Measurements from ENCODE around the gene CEP152.
"Not testable (repeated sequence)": the region's sequence is repeated elsewhere in the genome, so short reads cannot be mapped to it uniquely, and the experiment has no call there.

Gene CEP152

DNA sequence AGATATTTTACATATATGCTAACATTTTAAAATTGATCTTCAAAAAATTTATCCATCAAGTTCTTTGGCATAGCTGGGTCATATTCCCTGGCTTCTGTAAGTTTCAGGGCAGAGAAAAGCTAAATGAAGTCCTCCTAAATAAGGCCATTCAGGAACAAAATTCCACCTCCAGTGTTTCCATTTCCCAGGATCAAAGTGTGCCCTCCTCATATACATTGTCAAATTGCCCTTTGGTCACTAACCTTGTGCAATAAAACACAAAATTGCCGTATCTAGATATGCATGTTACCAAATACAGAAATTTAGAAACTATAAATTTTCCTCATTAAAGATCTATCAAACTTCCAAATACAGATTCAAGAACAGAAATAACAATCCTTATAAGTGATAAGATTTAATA lies 10.6 kb downstream of the CEP152 start:
- no peak for TF ChIP-seq JUND (IDR thresholded peaks at IDR 0.05; ENCODE audit: low read depth)
- in situ Hi-C loops (cut with HindIII; ENCODE audit: low pct_unique_long_range_greater_than_20kb, low sequenced_read_pairs): no loop called here
- no peak for DNase-seq (ENCODE audit: low read depth in 1 of 2, low spot score in 1 of 2)

GRCh38 chr15:48798319-48798718 lies 12.6 kb downstream of the CEP152 start:
- TF ChIP-seq JUND (IDR thresholded peaks at IDR 0.05; ENCODE audit: low read depth): no peak
- in situ Hi-C loops (cut with HindIII; ENCODE audit: low pct_unique_long_range_greater_than_20kb, low sequenced_read_pairs): no loop called here
- DNase-seq (ENCODE audit: low read depth in 1 of 2, low spot score in 1 of 2): no peak

GRCh38 chr15:48796930-48797329 lies 13.9 kb downstream of the CEP152 start:
- in situ Hi-C loops (cut with HindIII; ENCODE audit: low pct_unique_long_range_greater_than_20kb, low sequenced_read_pairs): no loop called here
- no peak for TF ChIP-seq JUND (IDR thresholded peaks at IDR 0.05; ENCODE audit: low read depth)
- DNase-seq (ENCODE audit: low read depth in 1 of 2, low spot score in 1 of 2): no peak

DNA sequence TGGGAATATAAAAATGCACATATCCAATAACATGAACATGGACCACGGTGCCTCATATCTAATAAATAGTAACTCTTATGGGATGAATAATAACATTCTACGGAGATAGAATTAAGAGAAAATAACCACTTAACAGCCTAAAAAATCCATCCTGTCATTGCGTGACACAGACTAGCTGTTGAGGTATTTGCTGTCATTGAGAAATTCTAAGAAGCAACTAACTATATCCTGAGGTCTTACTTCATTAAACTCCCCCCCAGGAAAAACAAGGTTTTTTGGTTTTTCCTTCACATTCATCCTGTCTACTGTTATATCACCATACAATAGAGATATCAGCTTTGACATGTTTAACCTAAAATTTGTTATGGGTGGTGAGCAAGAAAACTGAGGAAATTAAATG lies 14.3 kb downstream of the CEP152 start:
- no peak for DNase-seq (ENCODE audit: low read depth in 1 of 2, low spot score in 1 of 2)
- TF ChIP-seq JUND (IDR thresholded peaks at IDR 0.05; ENCODE audit: low read depth): no peak
- in situ Hi-C loops (cut with HindIII; ENCODE audit: low pct_unique_long_range_greater_than_20kb, low sequenced_read_pairs): no loop called here

DNA sequence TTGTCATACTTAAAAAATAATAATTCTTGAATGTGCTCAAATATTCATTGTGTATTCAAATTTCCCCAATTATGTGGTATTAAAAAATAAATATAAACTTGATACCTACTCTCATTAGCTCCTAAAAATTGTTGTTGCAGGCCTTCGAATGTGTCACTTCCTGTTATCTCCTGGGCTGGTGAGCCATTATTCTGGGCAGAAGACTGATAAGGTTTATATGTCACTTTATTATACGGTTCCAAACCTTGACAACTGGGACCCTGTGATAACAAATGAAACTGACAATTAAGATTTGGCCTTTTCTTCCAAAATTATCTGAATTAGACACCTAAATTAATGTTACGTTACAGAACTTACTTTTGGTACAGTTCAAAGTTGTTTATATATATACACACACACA lies 15.0 kb downstream of the CEP152 start:
- in situ Hi-C loops (cut with HindIII; ENCODE audit: low pct_unique_long_range_greater_than_20kb, low sequenced_read_pairs): no loop called here
- TF ChIP-seq JUND (IDR thresholded peaks at IDR 0.05; ENCODE audit: low read depth): no peak

DNA sequence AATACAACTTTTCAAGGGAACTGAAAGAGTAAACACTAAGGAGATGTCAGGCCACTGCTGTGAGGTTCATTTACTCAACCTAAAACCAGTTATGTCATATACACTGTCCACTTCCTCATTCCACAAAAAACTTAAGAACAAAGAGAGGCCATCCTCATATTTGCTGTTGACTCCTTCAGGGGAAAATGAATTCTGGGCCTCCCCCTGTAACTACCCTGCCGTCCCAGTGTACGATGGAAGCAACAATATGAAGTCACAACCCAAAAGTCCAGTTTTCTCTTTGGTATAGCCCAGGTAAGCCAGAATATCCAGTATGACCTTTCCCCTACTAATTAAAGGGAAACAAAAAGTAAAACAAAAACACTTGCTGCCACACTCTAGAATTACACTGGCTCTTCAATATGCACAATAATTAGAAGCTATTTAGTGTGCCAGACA lies 16.2 kb downstream of the CEP152 start:
- peak; percentile 8 to 89 for DNase-seq (ENCODE audit: low read depth in 1 of 2, low spot score in 1 of 2)
- in situ Hi-C loops (cut with HindIII; ENCODE audit: low pct_unique_long_range_greater_than_20kb, low sequenced_read_pairs): no loop called here
- no peak for TF ChIP-seq JUND (IDR thresholded peaks at IDR 0.05; ENCODE audit: low read depth)

More for the DNA sequence above, 15.0 kb downstream of the CEP152 start:
- no peak for DNase-seq (ENCODE audit: low read depth in 1 of 2, low spot score in 1 of 2)

GRCh38 chr15:48792408-48792807 lies 18.5 kb downstream of the CEP152 start:
- no peak for TF ChIP-seq JUND (IDR thresholded peaks at IDR 0.05; ENCODE audit: low read depth)
- in situ Hi-C loops (cut with HindIII; ENCODE audit: low pct_unique_long_range_greater_than_20kb, low sequenced_read_pairs): no loop called here
- DNase-seq (ENCODE audit: low read depth in 1 of 2, low spot score in 1 of 2): peak in 1 of 2 experiments; percentile 35

DNA sequence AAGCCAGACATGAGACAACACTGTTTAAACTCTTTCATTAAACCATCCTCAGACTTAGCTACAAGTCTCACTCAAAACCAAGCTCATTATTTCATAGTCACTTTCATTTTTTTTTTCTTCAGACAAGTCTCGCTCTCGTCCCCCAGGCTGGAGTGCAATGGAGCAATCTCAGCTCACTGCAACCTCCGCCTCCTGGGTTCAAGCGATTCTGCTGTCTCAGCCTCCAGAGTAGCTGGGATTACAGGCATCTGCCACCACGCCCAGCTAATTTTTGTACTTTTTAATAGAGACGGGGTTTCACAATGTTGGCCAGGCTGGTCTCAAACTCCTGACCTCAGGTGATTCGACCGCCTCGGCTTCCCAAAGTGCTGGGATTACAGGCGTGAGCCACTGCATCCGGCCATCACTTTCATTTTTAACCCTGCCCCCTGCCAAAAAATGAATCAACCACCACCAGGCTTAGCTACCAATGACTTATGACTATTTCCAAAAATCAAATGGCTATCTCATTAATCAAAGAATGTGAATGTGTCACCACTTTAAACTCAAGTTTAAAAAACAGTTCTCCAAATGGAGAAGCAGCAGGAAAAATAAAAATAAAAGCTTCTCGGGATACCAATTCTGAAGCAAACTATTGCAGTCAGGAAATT lies 20.3 kb downstream of the CEP152 start:
- DNase-seq (ENCODE audit: low read depth in 1 of 2, low spot score in 1 of 2); in situ Hi-C loops (cut with HindIII; ENCODE audit: low pct_unique_long_range_greater_than_20kb, low sequenced_read_pairs): not testable (repeated sequence)

GRCh38 chr15:48785712-48786111 lies 25.2 kb downstream of the CEP152 start:
- no peak for TF ChIP-seq JUND (IDR thresholded peaks at IDR 0.05; ENCODE audit: low read depth)
- DNase-seq (ENCODE audit: low read depth in 1 of 2, low spot score in 1 of 2): no peak
- in situ Hi-C loops (cut with HindIII; ENCODE audit: low pct_unique_long_range_greater_than_20kb, low sequenced_read_pairs): no loop called here

- no peak for DNase-seq (ENCODE audit: low read depth in 1 of 2, low spot score in 1 of 2)
- TF ChIP-seq JUND (IDR thresholded peaks at IDR 0.05; ENCODE audit: low read depth): no peak
- in situ Hi-C loops (cut with HindIII; ENCODE audit: low pct_unique_long_range_greater_than_20kb, low sequenced_read_pairs): no loop called here
These were observed 25.7 kb downstream of the CEP152 start for GRCh38 chr15:48785195-48785594.

- no peak for TF ChIP-seq JUND (IDR thresholded peaks at IDR 0.05; ENCODE audit: low read depth)
- DNase-seq (ENCODE audit: low read depth in 1 of 2, low spot score in 1 of 2): no peak
- in situ Hi-C loops (cut with HindIII; ENCODE audit: low pct_unique_long_range_greater_than_20kb, low sequenced_read_pairs): no loop called here
These were observed 26.1 kb downstream of the CEP152 start for GRCh38 chr15:48784756-48785155.

- DNase-seq (ENCODE audit: low read depth in 1 of 2, low spot score in 1 of 2): no peak
- in situ Hi-C loops (cut with HindIII; ENCODE audit: low pct_unique_long_range_greater_than_20kb, low sequenced_read_pairs): no loop called here
- TF ChIP-seq JUND (IDR thresholded peaks at IDR 0.05; ENCODE audit: low read depth): no peak
These were observed 28.0 kb downstream of the CEP152 start for GRCh38 chr15:48782911-48783310.

DNA sequence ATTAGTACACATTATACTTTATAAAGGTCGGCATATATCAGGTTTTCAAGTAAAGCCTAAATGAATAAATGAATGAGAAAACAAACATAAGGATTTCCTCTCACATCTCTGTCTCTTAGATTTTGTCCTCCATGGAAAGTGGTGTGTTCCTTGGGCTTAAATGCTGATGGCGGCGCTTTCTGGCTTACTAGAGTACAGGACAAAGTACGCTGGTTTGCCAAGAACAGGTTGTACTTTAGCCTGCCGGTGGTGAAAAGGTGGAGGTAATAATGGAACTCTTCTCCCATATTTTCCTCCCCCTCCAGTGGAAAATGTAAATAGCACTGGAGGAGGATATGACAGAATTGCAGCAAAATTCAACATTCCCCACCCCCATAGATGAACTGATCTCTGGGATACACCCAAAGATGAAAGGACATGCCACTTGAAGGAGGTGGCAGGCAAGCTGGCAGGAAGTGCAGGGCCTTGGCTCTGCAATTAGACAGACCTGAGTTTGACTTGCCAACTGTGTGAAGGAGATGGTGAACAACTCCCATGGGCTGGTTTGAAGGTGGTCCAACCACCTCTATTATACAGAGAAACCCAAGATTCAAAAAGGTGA lies 29.3 kb downstream of the CEP152 start:
- in situ Hi-C loops (cut with HindIII; ENCODE audit: low pct_unique_long_range_greater_than_20kb, low sequenced_read_pairs): no loop called here
- TF ChIP-seq JUND (IDR thresholded peaks at IDR 0.05; ENCODE audit: low read depth): no peak
- no peak for DNase-seq (ENCODE audit: low read depth in 1 of 2, low spot score in 1 of 2)

DNA sequence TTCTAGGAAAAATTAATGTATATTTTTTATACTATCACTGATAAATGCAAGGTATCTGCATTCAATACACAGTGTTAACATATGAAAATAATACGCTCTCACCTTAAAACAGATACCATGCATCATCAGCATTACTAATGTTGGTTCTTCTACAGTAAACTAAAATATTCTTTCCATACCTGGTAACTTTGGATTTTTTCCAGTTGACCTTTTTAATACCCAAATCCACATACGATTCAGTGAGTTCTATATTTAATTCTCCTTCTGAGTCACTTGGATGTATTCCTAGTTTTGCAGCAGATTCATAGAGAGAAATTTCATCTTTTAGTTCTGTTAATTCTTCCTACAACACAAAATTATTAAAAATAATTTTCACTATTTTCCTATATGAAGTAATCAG lies 29.9 kb downstream of the CEP152 start:
- in situ Hi-C loops (cut with HindIII; ENCODE audit: low pct_unique_long_range_greater_than_20kb, low sequenced_read_pairs): no loop called here
- DNase-seq (ENCODE audit: low read depth in 1 of 2, low spot score in 1 of 2): no peak
- TF ChIP-seq JUND (IDR thresholded peaks at IDR 0.05; ENCODE audit: low read depth): no peak
